Spleen (tissue), 11 donors: Measurements from ENCODE around the gene MNX1. TPM values are rescaled to one million over a fixed set of nuclear protein-coding genes. Genes with fewer than 3 reads are reported as not detected.

Experiments
- DNase-seq: peaks from one replicate; pipeline ENCODE4 v3.0.0-alpha.2; 2020
- H3K27ac ChIP-seq, 8 donors: fragments of 200-600 bp; sonication (generic) in 7 of 8; 1 replicate in 4 of 8; 2 replicates in 4 of 8; pipeline versions ENCODE4 v1.5.0 to v1.8.0; 2016 to 2021; ENCODE audit warnings: inconsistent platforms in 4 of 8, mild to moderate bottlenecking in 4 of 8, moderate library complexity in 1 of 8
- H3K27me3 ChIP-seq, 7 donors: fragments of 200-600 bp; sonication (generic) in 6 of 7; replicated peaks in 1 of 7; 1 replicate in 4 of 7; 2 replicates in 3 of 7; pipeline versions ENCODE4 v1.5.0 to v1.8.0; 2016 to 2021; ENCODE audit warnings: inconsistent platforms in 3 of 7, mild to moderate bottlenecking in 1 of 7
- H3K36me3 ChIP-seq, 6 donors: fragments of 200-600 bp; sonication (generic) in 5 of 6; 1 replicate in 4 of 6; 2 replicates in 2 of 6; pipeline versions ENCODE4 v1.5.0 to v1.8.0; 2016 to 2021; ENCODE audit warnings: inconsistent platforms in 2 of 6
- H3K4me1 ChIP-seq, 6 donors: fragments of 200-600 bp; sonication (generic) in 5 of 6; 1 replicate in 3 of 6; 2 replicates in 3 of 6; pipeline versions ENCODE4 v1.5.0 to v1.8.0; 2016 to 2021; ENCODE audit warnings: inconsistent platforms in 3 of 6
- H3K4me3 ChIP-seq, 8 donors: fragments of 200-600 bp; sonication (generic) in 7 of 8; 1 replicate in 4 of 8; 2 replicates in 4 of 8; pipeline versions ENCODE4 v1.5.0 to v1.8.0; 2016 to 2021; ENCODE audit warnings: inconsistent platforms in 4 of 8, mild to moderate bottlenecking in 4 of 8, moderate library complexity in 2 of 8
- H3K9me3 ChIP-seq, 8 donors: fragments of 200-600 bp; sonication (generic) in 7 of 8; 1 replicate in 4 of 8; 2 replicates in 4 of 8; pipeline versions ENCODE4 v1.5.0 to v1.8.0; 2016 to 2021; ENCODE audit warnings: inconsistent platforms in 4 of 8
- POLR2A ChIP-seq, 3 donors: fragments of 450-650 bp; IDR thresholded peaks; one replicate each; pipeline ENCODE4 v1.5.1; 2017; ENCODE audit warnings: antibody characterized with exemption in 3 of 3, mild to moderate bottlenecking in 1 of 3
- POLR2AphosphoS5 ChIP-seq, 3 donors: sonication (generic); formaldehyde crosslinking; IDR thresholded peaks; one replicate each; pipeline ENCODE4 v1.5.1; 2017; ENCODE audit warnings: antibody characterized with exemption in 3 of 3
- WGBS, 5 donors: extraction: QIAGEN DNeasy Blood & Tissue Kit in 3 of 5; methylation state at CpG; one replicate each; pipeline versions ENCODE4 v1.1.5 to v1.1.7; 2013 to 2018; 5-methylcytosine and 5-hydroxymethylcytosine counted together
- intact Hi-C: fragments of 100-400 bp; cut with DNase I; formaldehyde crosslinking; loops from one replicate; pipeline ENCODE4 v1.15.0; 2023; ENCODE audit warnings: low total_unique reads
- polyA plus RNA-seq, 3 donors: library from polyadenylated mRNA; stranded (reverse); fragments of 200-250 nt; gene quantifications; one replicate each; pipeline ENCODE4 v1.2.1, GENCODE V29; 2013
- total RNA-seq, 7 donors: library from RNA; depleted of rRNA in 3 of 7; stranded (reverse); fragments of >200 nt in 3 of 7; fragmentation: NEBNext Ultra II Directional in 4 of 7; extraction: Animal tissue kit (Norgen Biotek cat#: 25700) in 4 of 7; gene quantifications; one replicate each; pipeline versions ENCODE4 v1.1.0 to v1.2.1, GENCODE V29; 2016 to 2021
- TF ChIP-seq, protein P1 (sequence below), 11 experiments: fragments of 200-600 bp in 7 of 11; fragments of 450-650 bp in 4 of 11; sonication (generic) in 4 of 11; IDR thresholded peaks in 8 of 11; conservative IDR thresholded peaks in 3 of 11; 1 replicate in 7 of 11; 2 replicates in 4 of 11; pipeline versions ENCODE4 v1.4.0 to v1.8.0; 2016 to 2021; ENCODE audit warnings: antibody characterized with exemption in 11 of 11, inconsistent platforms in 4 of 11, mild to moderate bottlenecking in 1 of 11
- donor health status: healthy with polysubstance abuse.
- donor health status: DM: no; HTN: no; CAD: no; lungs with moderate emphysema.
- donor health status: DM: no; HTN: no; CAD: no.
- donor health status: Bipolar disorder and iron deficiency.
- donor health status: healthy.
- donor health status: DM: no; HTN: no; CAD: no.
- donor health status: DM: yes; HTN: yes; CAD: no.

Gene MNX1
- total and polyA plus RNA-seq, 10 donors = 0.85 TPM; not detected in 9

DNA sequence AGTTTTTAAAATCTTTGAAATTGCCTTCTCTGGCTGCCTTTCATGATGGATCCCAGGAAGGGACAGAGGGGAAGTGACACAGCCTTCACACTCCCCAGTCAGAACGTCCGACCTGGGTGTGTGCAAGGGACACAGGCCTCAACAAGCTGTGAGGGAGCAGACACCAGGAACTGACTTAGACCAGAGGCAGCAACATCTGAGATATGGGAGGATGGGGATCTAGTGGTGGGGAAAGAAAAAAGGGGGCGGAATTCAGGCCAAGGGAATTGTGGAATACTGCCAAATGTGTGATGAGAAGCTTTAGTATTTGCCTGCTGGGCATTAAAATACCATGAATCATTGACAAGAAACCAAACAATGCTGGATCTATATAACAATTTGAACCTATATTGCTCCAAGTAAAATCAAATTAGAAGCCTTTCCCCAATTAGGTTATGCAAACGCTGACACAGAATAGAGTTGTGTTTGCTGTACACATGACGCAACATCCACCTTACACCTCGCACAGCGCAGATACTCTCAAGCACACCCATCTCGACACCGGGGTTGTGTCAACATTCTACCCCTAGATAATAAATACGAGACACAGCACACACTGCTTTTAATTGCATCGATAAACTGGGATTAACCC is 17.2 kb upstream of the MNX1 start:
- no peaks in the 10 kb centered on the region for H3K36me3 ChIP-seq
- no peaks in the 10 kb centered on the region for H3K4me1 ChIP-seq
- WGBS, 5 donors = 63 to 83% (median 73%) methylated on average over 11 of the region's 11 CpGs
- TF ChIP-seq, protein P1, sequence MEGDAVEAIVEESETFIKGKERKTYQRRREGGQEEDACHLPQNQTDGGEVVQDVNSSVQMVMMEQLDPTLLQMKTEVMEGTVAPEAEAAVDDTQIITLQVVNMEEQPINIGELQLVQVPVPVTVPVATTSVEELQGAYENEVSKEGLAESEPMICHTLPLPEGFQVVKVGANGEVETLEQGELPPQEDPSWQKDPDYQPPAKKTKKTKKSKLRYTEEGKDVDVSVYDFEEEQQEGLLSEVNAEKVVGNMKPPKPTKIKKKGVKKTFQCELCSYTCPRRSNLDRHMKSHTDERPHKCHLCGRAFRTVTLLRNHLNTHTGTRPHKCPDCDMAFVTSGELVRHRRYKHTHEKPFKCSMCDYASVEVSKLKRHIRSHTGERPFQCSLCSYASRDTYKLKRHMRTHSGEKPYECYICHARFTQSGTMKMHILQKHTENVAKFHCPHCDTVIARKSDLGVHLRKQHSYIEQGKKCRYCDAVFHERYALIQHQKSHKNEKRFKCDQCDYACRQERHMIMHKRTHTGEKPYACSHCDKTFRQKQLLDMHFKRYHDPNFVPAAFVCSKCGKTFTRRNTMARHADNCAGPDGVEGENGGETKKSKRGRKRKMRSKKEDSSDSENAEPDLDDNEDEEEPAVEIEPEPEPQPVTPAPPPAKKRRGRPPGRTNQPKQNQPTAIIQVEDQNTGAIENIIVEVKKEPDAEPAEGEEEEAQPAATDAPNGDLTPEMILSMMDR (IDR thresholded peaks at IDR 0.05 in 8 of 11, conservative IDR thresholded peaks at IDR 0.05 in 3 of 11) = no peak
- TF ChIP-seq POLR2AphosphoS5 (IDR thresholded peaks at IDR 0.05) = no peak
- no peak for TF ChIP-seq POLR2A (IDR thresholded peaks at IDR 0.05)
- H3K9me3 ChIP-seq = no peaks in the 10 kb centered on the region
- no peak overlapping the region for H3K4me3 ChIP-seq
- peaks cover 2 to 100% (median 61%) of the 10 kb centered on the region in 7 donors for H3K27me3 ChIP-seq
- intact Hi-C loops = no loop called here
- no peak overlapping the region for H3K27ac ChIP-seq
- peak; percentile 24 for DNase-seq

DNA sequence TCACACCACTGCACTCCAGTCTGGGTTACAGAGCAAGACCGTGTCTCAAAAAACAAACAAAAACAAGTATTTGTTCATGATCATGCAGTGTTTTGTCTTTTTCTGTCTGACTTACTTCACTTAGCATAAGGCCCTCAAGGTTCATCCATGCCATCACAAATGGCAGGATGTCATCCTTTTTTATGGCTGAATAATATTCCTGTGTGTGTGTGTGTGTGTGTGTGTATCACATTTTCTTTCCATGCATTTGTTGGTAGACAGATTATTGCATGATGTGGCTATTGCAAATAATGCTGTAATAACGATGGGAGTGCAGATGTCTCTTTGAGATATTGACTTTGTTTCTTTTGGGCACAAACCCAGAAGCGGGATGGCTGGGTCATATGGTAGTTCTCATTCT is 14.3 kb upstream of the MNX1 start:
- no peak for DNase-seq

DNA sequence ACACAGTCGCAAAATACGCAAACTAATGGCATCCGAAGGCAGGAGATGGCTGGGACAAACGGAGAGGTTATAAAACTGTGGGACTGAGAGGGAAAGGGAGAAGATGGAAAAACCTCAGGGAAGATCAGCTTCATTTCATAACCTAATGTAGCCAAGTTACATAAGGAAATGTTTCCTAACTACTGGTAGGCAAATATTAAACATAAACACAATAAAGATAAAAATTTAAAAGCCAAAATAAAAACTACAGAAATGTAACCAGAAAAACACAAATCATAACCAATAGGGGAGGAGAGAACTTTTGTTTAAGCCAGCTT is 13.1 kb upstream of the MNX1 start:
- intact Hi-C loops = no loop called here
- TF ChIP-seq POLR2A (IDR thresholded peaks at IDR 0.05) = no peak
- TF ChIP-seq POLR2AphosphoS5 (IDR thresholded peaks at IDR 0.05) = no peak
- TF ChIP-seq, protein P1 (IDR thresholded peaks at IDR 0.05 in 8 of 11, conservative IDR thresholded peaks at IDR 0.05 in 3 of 11) = no peak
- 7 to 17% (median 15%) methylated on average over 4 of the region's 4 CpGs for WGBS, 5 donors
- no peaks in the 10 kb centered on the region for H3K36me3 ChIP-seq
- DNase-seq = no peak
- H3K4me3 ChIP-seq = no peak overlapping the region
- peaks cover 12 to 100% (median 77%) of the 10 kb centered on the region in 7 donors for H3K27me3 ChIP-seq
- no peaks in the 10 kb centered on the region for H3K9me3 ChIP-seq
- H3K4me1 ChIP-seq = peaks cover 16 to 39% (median 33%) of the 10 kb centered on the region in 6 donors
- no peak overlapping the region for H3K27ac ChIP-seq

More for the DNA sequence above, 14.3 kb upstream of the MNX1 start:
- peaks cover 5 to 100% (median 76%) of the 10 kb centered on the region in 7 donors for H3K27me3 ChIP-seq
- 86 to 93% (median 87%) methylated on average over 3 of the region's 3 CpGs for WGBS, 5 donors
- peaks cover 7 to 27% (median 23%) of the 10 kb centered on the region in 6 donors for H3K4me1 ChIP-seq
- intact Hi-C loops = no loop called here
- no peak overlapping the region for H3K27ac ChIP-seq
- H3K4me3 ChIP-seq = no peak overlapping the region
- TF ChIP-seq, protein P1 (IDR thresholded peaks at IDR 0.05 in 8 of 11, conservative IDR thresholded peaks at IDR 0.05 in 3 of 11) = no peak
- TF ChIP-seq POLR2A (IDR thresholded peaks at IDR 0.05) = no peak
- TF ChIP-seq POLR2AphosphoS5 (IDR thresholded peaks at IDR 0.05) = no peak
- no peaks in the 10 kb centered on the region for H3K36me3 ChIP-seq
- H3K9me3 ChIP-seq = no peaks in the 10 kb centered on the region

DNA sequence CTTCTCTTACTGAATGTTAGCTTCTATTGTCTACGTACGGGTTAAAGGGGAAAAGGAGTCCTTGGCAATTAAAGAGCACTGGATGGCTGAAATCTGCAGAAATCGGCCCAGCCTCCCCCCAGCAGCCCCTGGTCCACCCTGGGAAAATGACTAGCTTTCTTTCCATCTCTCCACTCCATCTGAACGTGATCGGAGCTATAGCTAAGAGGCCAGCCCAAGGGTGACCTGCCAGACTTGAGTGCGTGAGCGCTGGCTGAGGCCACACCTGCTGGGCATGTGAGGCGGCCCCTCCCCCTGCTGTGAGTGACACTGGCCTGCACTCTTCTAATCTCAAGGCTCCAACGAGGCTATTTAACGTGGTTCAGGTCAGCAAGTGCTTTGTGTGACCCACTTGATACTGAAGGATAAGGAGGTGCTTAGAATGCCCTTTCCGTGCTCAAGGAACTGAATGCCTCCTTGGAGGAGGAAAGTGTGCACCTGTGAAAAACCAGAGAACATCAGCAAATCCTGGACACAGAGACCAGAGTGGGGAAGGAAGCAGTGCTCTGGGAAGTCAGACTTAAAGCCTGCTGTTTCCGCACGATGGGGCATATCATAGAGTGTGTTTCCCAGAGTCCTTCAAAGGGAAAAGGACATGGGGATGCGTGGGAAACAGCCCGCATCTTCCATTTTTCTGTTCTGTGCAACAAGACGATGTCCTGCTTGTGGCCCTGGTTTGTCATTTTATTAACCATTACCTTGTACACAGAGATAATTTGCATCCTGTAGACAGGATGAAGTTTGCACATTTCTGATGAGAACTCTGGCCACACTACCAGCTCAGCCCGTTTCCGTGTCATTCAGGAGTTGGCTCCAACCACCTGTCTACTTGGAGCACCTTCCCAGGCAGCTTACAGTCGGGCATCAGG is 12.5 kb upstream of the MNX1 start:
- Histone ChIP-seq H3K27ac (no peak overlapping the region), H3K4me3 (no peak overlapping the region), H3K4me1 (peaks cover 16 to 45% (median 38%) of the 10 kb centered on the region in 6 donors), H3K27me3 (peaks cover 12 to 100% (median 81%) of the 10 kb centered on the region in 7 donors), H3K9me3 (no peaks in the 10 kb centered on the region), H3K36me3 (no peaks in the 10 kb centered on the region)
- no peak for DNase-seq
- intact Hi-C loops = no loop called here
- TF ChIP-seq POLR2A (IDR thresholded peaks at IDR 0.05) (no peak), POLR2AphosphoS5 (IDR thresholded peaks at IDR 0.05) (no peak)
- TF ChIP-seq, protein P1 (IDR thresholded peaks at IDR 0.05 in 8 of 11, conservative IDR thresholded peaks at IDR 0.05 in 3 of 11) = no peak
- 11 to 15% (median 14%) methylated on average over 19 of the region's 19 CpGs for WGBS, 5 donors
